ENCODE measurements around the gene SORCS2.

- TF ChIP-seq RAD21 (IDR thresholded peaks at IDR 0.05; ENCODE audit: low read length) (no peak), MXI1 (IDR thresholded peaks at IDR 0.05; ENCODE audit: borderline replicate concordance, low read depth, low read length) (no peak), POLR2A (IDR thresholded peaks at IDR 0.05; ENCODE audit: low read depth, low read length) (no peak), CEBPB (IDR thresholded peaks at IDR 0.05; ENCODE audit: low read depth, low read length) (no peak), SMC3 (IDR thresholded peaks at IDR 0.05; ENCODE audit: low read depth, low read length) (no peak), FOS (IDR thresholded peaks at IDR 0.05; ENCODE audit: low read depth, low read length) (no peak), RCOR1 (IDR thresholded peaks at IDR 0.05; ENCODE audit: insufficient replicate concordance, low read length) (no peak), RFX5 (IDR thresholded peaks at IDR 0.05; ENCODE audit: low read depth, low read length) (no peak), MAFK (IDR thresholded peaks at IDR 0.05; ENCODE audit: low read depth, low read length) (no peak), USF2 (IDR thresholded peaks at IDR 0.05; ENCODE audit: low read depth, low read length) (no peak)
- TF ChIP-seq, protein P1, sequence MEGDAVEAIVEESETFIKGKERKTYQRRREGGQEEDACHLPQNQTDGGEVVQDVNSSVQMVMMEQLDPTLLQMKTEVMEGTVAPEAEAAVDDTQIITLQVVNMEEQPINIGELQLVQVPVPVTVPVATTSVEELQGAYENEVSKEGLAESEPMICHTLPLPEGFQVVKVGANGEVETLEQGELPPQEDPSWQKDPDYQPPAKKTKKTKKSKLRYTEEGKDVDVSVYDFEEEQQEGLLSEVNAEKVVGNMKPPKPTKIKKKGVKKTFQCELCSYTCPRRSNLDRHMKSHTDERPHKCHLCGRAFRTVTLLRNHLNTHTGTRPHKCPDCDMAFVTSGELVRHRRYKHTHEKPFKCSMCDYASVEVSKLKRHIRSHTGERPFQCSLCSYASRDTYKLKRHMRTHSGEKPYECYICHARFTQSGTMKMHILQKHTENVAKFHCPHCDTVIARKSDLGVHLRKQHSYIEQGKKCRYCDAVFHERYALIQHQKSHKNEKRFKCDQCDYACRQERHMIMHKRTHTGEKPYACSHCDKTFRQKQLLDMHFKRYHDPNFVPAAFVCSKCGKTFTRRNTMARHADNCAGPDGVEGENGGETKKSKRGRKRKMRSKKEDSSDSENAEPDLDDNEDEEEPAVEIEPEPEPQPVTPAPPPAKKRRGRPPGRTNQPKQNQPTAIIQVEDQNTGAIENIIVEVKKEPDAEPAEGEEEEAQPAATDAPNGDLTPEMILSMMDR (conservative IDR thresholded peaks at IDR 0.05; ENCODE audit: low read depth, low read length) = no peak
These were observed 101.4 kb downstream of the SORCS2 start for GRCh38 chr4:7293703-7294102.
